ENCODE measurements around the gene PRKCE. TPM values are rescaled to one million over a fixed set of nuclear protein-coding genes. Genes with fewer than 3 reads are reported as not detected.
A peak's percentile ranks its signal among the peaks of the same experiment; 100 is the strongest.

PRKCE gene
- total RNA-seq, 1 experiment from 2014 or later, result 4.4 TPM

GRCh38 chr2:45611020-45611859, 40.2 kb upstream of the PRKCE start, which contains the start of gene SRBD1:
SRBD1 (minus strand) TSS chr2:45611267; CDS start chr2:45605441, 5,826 bp downstream.
- peak within 1 kb of the TSS; percentile 68 for H3K4me3 ChIP-seq (ENCODE audit: low read depth, low read length)
- CTCF ChIA-PET, result interaction anchor here (0.7 to 1.1 kb wide), 4 partner anchors 26 to 543 kb away, joined by 3 to 5 read pairs (median 4); no protein-coding TSS in a partner anchor
- TSS peak; percentile 56 for BruUV-seq (replicated peaks)
- H3K4me1 ChIP-seq, result peaks cover 26% of the 10 kb centered on the region
- H3K4me1 Mint-ChIP-seq (ENCODE audit: low read depth, unreplicated experiment), result peaks cover 47% of the 10 kb centered on the region
- H3K9me3 Mint-ChIP-seq (ENCODE audit: unreplicated experiment), result no peaks in the 10 kb centered on the region
- intact Hi-C loops (cut with micrococcal nuclease; ENCODE audit: unreplicated experiment), result loop anchor here (10.0 kb wide), 1 partner anchor 684 kb away; the partner anchor contains the start of gene EPAS1
- no peaks in the 10 kb centered on the region for H3K27me3 ChIP-seq (replicated peaks; ENCODE audit: control insufficient read depth, insufficient read depth, low read length)
- POLR2A ChIA-PET, result interaction anchor here (0.7 to 1.4 kb wide), 5 partner anchors 39 to 325 kb away, joined by 3 to 7 read pairs (median 4); no protein-coding TSS in a partner anchor
- no peaks in the 10 kb centered on the region for H3K9me3 ChIP-seq
- TF ChIP-seq CTCF (IDR thresholded peaks at IDR 0.05; ENCODE audit: insufficient read depth in 1 of 2, low read depth in 1 of 2, low read length in 1 of 2, severe bottlenecking in 1 of 2, unreplicated experiment in 1 of 2), result no peak
- H3K27me3 Mint-ChIP-seq (ENCODE audit: insufficient read depth, unreplicated experiment), result no peaks in the 10 kb centered on the region
- DNase-seq, result peak; percentile 97 to 98
- H3K36me3 Mint-ChIP-seq (ENCODE audit: insufficient read depth, unreplicated experiment), result no peaks in the 10 kb centered on the region
- peak within 1 kb of the TSS; percentile 97 for H3K27ac Mint-ChIP-seq (ENCODE audit: unreplicated experiment)
- H3K36me3 ChIP-seq (ENCODE audit: control insufficient read depth, insufficient read depth, low read length), result no peaks in the 10 kb centered on the region
- H3K4me3 Mint-ChIP-seq (ENCODE audit: unreplicated experiment), result peak within 1 kb of the TSS; percentile 95

DNA sequence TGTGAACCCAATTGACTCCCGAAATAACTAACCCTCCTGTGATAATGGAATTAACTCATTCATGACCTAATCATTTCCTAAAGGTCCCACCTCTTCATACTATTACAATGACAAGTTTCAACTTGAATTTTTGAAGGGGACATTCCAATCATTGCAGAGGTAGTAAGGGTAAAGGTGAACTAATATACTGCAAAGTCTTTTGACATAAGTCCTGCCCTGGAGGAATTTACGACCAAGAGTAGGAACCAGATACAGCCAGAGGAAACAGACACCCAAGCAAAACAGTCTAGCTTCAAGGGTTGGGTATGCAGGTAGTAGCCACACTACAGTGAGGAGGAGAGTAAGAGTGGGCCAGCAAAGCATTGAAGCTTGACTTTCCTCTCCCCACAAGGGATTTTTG, 39.2 kb upstream of the PRKCE start:
- POLR2A ChIA-PET, result no interaction called here
- Histone ChIP-seq H3K9me3 (no peaks in the 10 kb centered on the region), H3K27me3 (replicated peaks; ENCODE audit: control insufficient read depth, insufficient read depth, low read length) (no peaks in the 10 kb centered on the region), H3K4me1 (peaks cover 34% of the 10 kb centered on the region), H3K36me3 (ENCODE audit: control insufficient read depth, insufficient read depth, low read length) (no peaks in the 10 kb centered on the region), H3K4me3 (ENCODE audit: low read depth, low read length) (no peak overlapping the region)
- no peak for TF ChIP-seq CTCF (IDR thresholded peaks at IDR 0.05; ENCODE audit: insufficient read depth in 1 of 2, low read depth in 1 of 2, low read length in 1 of 2, severe bottlenecking in 1 of 2, unreplicated experiment in 1 of 2)
- CTCF ChIA-PET, result interaction anchor here (0.6 kb wide), 1 partner anchor 1045 kb away, joined by 3 read pairs; no protein-coding TSS in a partner anchor
- Mint-ChIP-seq H3K9me3 (ENCODE audit: unreplicated experiment) (no peaks in the 10 kb centered on the region), H3K4me1 (ENCODE audit: low read depth, unreplicated experiment) (peaks cover 47% of the 10 kb centered on the region), H3K27ac (ENCODE audit: unreplicated experiment) (peak overlapping the region; percentile 97), H3K4me3 (ENCODE audit: unreplicated experiment) (peak overlapping the region; percentile 95), H3K27me3 (ENCODE audit: insufficient read depth, unreplicated experiment) (no peaks in the 10 kb centered on the region), H3K36me3 (ENCODE audit: insufficient read depth, unreplicated experiment) (no peaks in the 10 kb centered on the region)
- DNase-seq, result peak; percentile 63 to 66
- intact Hi-C loops (cut with micrococcal nuclease; ENCODE audit: unreplicated experiment), result loop anchor here (10.0 kb wide), 1 partner anchor 683 kb away; the partner anchor contains the start of gene EPAS1
- no TSS peak for BruUV-seq (replicated peaks)

GRCh38 chr2:45612731-45613130, 38.7 kb upstream of the PRKCE start:
- H3K4me3 ChIP-seq (ENCODE audit: low read depth, low read length), result no peak overlapping the region
- peaks cover 45% of the 10 kb centered on the region for H3K4me1 Mint-ChIP-seq (ENCODE audit: low read depth, unreplicated experiment)
- H3K4me1 ChIP-seq, result peaks cover 37% of the 10 kb centered on the region
- H3K36me3 ChIP-seq (ENCODE audit: control insufficient read depth, insufficient read depth, low read length), result no peaks in the 10 kb centered on the region
- H3K4me3 Mint-ChIP-seq (ENCODE audit: unreplicated experiment), result peak overlapping the region; percentile 95
- no peaks in the 10 kb centered on the region for H3K36me3 Mint-ChIP-seq (ENCODE audit: insufficient read depth, unreplicated experiment)
- no peaks in the 10 kb centered on the region for H3K9me3 ChIP-seq
- TF ChIP-seq CTCF (IDR thresholded peaks at IDR 0.05; ENCODE audit: insufficient read depth in 1 of 2, low read depth in 1 of 2, low read length in 1 of 2, severe bottlenecking in 1 of 2, unreplicated experiment in 1 of 2), result no peak
- intact Hi-C loops (cut with micrococcal nuclease; ENCODE audit: unreplicated experiment), result loop anchor here (10.0 kb wide), 1 partner anchor 682 kb away; the partner anchor contains the start of gene EPAS1
- POLR2A ChIA-PET, result no interaction called here
- peak overlapping the region; percentile 97 for H3K27ac Mint-ChIP-seq (ENCODE audit: unreplicated experiment)
- no peaks in the 10 kb centered on the region for H3K9me3 Mint-ChIP-seq (ENCODE audit: unreplicated experiment)
- BruUV-seq (replicated peaks), result no TSS peak
- CTCF ChIA-PET, result interaction anchor here (0.6 kb wide), 1 partner anchor 1045 kb away, joined by 3 read pairs; no protein-coding TSS in a partner anchor
- peak in 1 of 2 experiments; percentile 32 for DNase-seq
- H3K27me3 ChIP-seq (replicated peaks; ENCODE audit: control insufficient read depth, insufficient read depth, low read length), result no peaks in the 10 kb centered on the region
- no peaks in the 10 kb centered on the region for H3K27me3 Mint-ChIP-seq (ENCODE audit: insufficient read depth, unreplicated experiment)

Measured in Caco-2 (cell line).